ENCODE measurements around the gene ABCA9. TPM values are rescaled to one million over a fixed set of nuclear protein-coding genes. Genes with fewer than 3 reads are reported as not detected.

ABCA9 gene
- total RNA-seq, 1 experiment from 2014 or later = not detected

DNA sequence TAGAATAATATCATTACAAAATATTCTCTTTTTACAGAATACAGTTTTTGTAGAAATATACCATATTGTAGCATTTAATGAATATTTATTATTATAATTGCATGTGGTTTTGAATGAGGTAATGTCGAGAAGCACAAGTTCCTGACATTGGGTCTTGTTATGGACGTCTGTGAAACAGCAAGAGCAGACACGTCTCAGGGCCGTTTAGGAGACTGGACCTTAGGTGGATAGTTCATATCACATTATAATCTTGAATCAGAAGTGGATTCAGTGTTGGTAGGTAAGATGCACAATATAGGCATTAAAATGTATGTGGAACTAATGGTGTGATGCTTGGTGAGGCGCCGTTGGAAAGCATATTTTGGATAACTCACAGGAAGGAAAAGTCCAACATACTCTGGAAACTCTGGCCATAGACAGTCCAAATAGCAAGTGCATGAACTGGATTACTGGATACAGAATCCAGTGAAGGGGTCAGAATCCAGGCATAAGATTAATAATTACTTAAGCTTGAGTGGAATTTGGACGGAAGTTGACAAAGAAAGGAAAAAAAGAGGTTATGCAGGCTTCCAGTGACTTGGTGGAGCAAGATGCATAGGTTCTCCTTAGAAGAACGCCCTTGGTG lies 122.7 kb downstream of the ABCA9 start:
- no peak overlapping the region for H3K4me3 ChIP-seq (ENCODE audit: low read length)
- H3K36me3 ChIP-seq (ENCODE audit: low read depth, low read length) = no peaks in the 10 kb centered on the region
- no peak overlapping the region for H3K9ac ChIP-seq (ENCODE audit: low read length)
- H3K79me2 ChIP-seq (ENCODE audit: low read length) = no peaks in the 10 kb centered on the region
- no peaks in the 10 kb centered on the region for H4K20me1 ChIP-seq (ENCODE audit: low read length)
- H3K27ac ChIP-seq (ENCODE audit: low read length) = no peak overlapping the region
- BruUV-seq (replicated peaks) = no TSS peak
- no peak overlapping the region for H3K4me2 ChIP-seq (ENCODE audit: low read length)
- ChIA-PET POLR2A (ENCODE audit: unreplicated experiment) (no interaction called here), CTCF (no interaction called here)
- no peak for ATAC-seq
- no peaks in the 10 kb centered on the region for H3K9me2 ChIP-seq (replicated peaks; ENCODE audit: low read length)
- intact Hi-C loops (cut with micrococcal nuclease) = no loop called here
- TF ChIP-seq EZH2 (IDR thresholded peaks at IDR 0.05; ENCODE audit: low read length, unreplicated experiment) = no peak
- TF ChIP-seq EZH2phosphoT487 (IDR thresholded peaks at IDR 0.05; ENCODE audit: borderline replicate concordance, low read length) = no peak
- TF ChIP-seq, protein P1, sequence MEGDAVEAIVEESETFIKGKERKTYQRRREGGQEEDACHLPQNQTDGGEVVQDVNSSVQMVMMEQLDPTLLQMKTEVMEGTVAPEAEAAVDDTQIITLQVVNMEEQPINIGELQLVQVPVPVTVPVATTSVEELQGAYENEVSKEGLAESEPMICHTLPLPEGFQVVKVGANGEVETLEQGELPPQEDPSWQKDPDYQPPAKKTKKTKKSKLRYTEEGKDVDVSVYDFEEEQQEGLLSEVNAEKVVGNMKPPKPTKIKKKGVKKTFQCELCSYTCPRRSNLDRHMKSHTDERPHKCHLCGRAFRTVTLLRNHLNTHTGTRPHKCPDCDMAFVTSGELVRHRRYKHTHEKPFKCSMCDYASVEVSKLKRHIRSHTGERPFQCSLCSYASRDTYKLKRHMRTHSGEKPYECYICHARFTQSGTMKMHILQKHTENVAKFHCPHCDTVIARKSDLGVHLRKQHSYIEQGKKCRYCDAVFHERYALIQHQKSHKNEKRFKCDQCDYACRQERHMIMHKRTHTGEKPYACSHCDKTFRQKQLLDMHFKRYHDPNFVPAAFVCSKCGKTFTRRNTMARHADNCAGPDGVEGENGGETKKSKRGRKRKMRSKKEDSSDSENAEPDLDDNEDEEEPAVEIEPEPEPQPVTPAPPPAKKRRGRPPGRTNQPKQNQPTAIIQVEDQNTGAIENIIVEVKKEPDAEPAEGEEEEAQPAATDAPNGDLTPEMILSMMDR (conservative IDR thresholded peaks at IDR 0.05; ENCODE audit: low read depth, low read length) = no peak
- no peaks in the 10 kb centered on the region for H3K4me1 ChIP-seq (ENCODE audit: insufficient read depth, low read length)
- H2AFZ ChIP-seq (ENCODE audit: low read length) = no peak overlapping the region
- peaks cover 47% of the 10 kb centered on the region for H3K27me3 ChIP-seq (ENCODE audit: low read length)
- no peaks in the 10 kb centered on the region for H3F3A ChIP-seq (ENCODE audit: low read length, unreplicated experiment)
- no peaks in the 10 kb centered on the region for H3K9me3 ChIP-seq (ENCODE audit: low read length)
- DNase-seq = no peak

DNA sequence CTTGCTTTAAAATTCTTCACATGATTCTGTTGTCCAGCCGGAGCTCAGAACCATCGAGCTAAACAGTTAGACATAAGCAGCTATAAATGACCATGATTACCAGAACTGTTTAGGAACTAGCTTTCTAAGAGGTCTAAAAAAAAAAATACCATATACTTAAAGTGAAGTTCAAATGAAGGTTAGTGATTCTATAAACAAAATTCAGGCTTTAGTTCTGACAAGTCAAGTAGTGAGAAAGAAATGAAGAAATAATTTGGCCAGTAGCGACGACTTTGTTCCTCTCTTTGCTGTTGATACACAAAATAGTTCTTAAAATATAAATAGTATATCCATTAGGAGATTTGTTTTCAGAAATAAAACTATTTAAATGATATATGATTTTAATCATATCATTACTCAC lies 133.2 kb downstream of the ABCA9 start:
- no peak overlapping the region for H3K27ac ChIP-seq (ENCODE audit: low read length)
- ChIA-PET POLR2A (ENCODE audit: unreplicated experiment) (no interaction called here), CTCF (no interaction called here)
- H3K9ac ChIP-seq (ENCODE audit: low read length) = no peak overlapping the region
- H4K20me1 ChIP-seq (ENCODE audit: low read length) = no peaks in the 10 kb centered on the region
- H3K4me2 ChIP-seq (ENCODE audit: low read length) = no peak overlapping the region
- no peak overlapping the region for H3K4me3 ChIP-seq (ENCODE audit: low read length)
- no peak for TF ChIP-seq EZH2phosphoT487 (IDR thresholded peaks at IDR 0.05; ENCODE audit: borderline replicate concordance, low read length)
- TF ChIP-seq EZH2 (IDR thresholded peaks at IDR 0.05; ENCODE audit: low read length, unreplicated experiment) = no peak
- TF ChIP-seq, protein P1 (conservative IDR thresholded peaks at IDR 0.05; ENCODE audit: low read depth, low read length) = no peak
- H3K79me2 ChIP-seq (ENCODE audit: low read length) = no peaks in the 10 kb centered on the region
- H3F3A ChIP-seq (ENCODE audit: low read length, unreplicated experiment) = no peaks in the 10 kb centered on the region
- H2AFZ ChIP-seq (ENCODE audit: low read length) = no peak overlapping the region
- H3K9me3 ChIP-seq (ENCODE audit: low read length) = no peaks in the 10 kb centered on the region
- no peaks in the 10 kb centered on the region for H3K9me2 ChIP-seq (replicated peaks; ENCODE audit: low read length)
- no peaks in the 10 kb centered on the region for H3K36me3 ChIP-seq (ENCODE audit: low read depth, low read length)
- H3K27me3 ChIP-seq (ENCODE audit: low read length) = peaks cover 44% of the 10 kb centered on the region
- ATAC-seq = no peak
- DNase-seq = no peak
- intact Hi-C loops (cut with micrococcal nuclease) = no loop called here
- no peaks in the 10 kb centered on the region for H3K4me1 ChIP-seq (ENCODE audit: insufficient read depth, low read length)
- no TSS peak for BruUV-seq (replicated peaks)

Measured in PC-3 (cell line).